Right lobe of liver (tissue), 6 donors: ENCODE results near the gene LIN54. TPM values are rescaled to one million over a fixed set of nuclear protein-coding genes. Genes with fewer than 3 reads are reported as not detected.
"Not testable (repeated sequence)": the region's sequence is repeated elsewhere in the genome, so short reads cannot be mapped to it uniquely, and the experiment has no call there.

Source experiments
- ATAC-seq, 4 donors: fragments of 200-7000 bp; cut with Tn5 transposase; one replicate each; pipeline ENCODE4 v1.9.1; 2020; ENCODE audit warnings: mild to moderate bottlenecking in 4 of 4, moderate library complexity in 4 of 4
- DNase-seq, 3 donors: peaks; one replicate each; pipeline ENCODE4 v3.0.0-alpha.2; 2020
- H3K27ac ChIP-seq, 3 donors: fragments of 200-600 bp; one replicate each; pipeline ENCODE4 v1.8.0; 2022
- H3K27me3 ChIP-seq, 2 donors: fragments of 200-600 bp; one replicate each; pipeline ENCODE4 v1.8.0; 2022
- H3K36me3 ChIP-seq, 4 donors: fragments of 200-600 bp; sonication (generic) in 1 of 4; one replicate each; pipeline versions ENCODE4 v1.5.1 to v1.8.0; 2017 to 2022; ENCODE audit warnings: control low read depth in 1 of 4
- H3K4me1 ChIP-seq, 4 donors: fragments of 200-600 bp; sonication (generic) in 1 of 4; one replicate each; pipeline versions ENCODE4 v1.5.1 to v1.8.0; 2017 to 2022; ENCODE audit warnings: control low read depth in 1 of 4
- H3K4me3 ChIP-seq, 3 donors: fragments of 200-600 bp; one replicate each; pipeline ENCODE4 v1.8.0; 2022
- H3K9me3 ChIP-seq, 4 donors: fragments of 200-600 bp; sonication (generic) in 1 of 4; one replicate each; pipeline versions ENCODE4 v1.5.1 to v1.8.0; 2017 to 2022; ENCODE audit warnings: control low read depth in 1 of 4
- POLR2A ChIP-seq: fragments of 450-650 bp; IDR thresholded peaks from one replicate; pipeline ENCODE4 v1.6.1; 2017; ENCODE audit warnings: antibody characterized with exemption, mild to moderate bottlenecking
- WGBS: methylation state at CpG from one replicate; pipeline ENCODE4 v1.1.6; 2018; ENCODE audit warnings: low coverage, low lambda C conversion rate; ENCODE audit not compliant: insufficient coverage; ENCODE audit errors: missing lambda C conversion rate; 5-methylcytosine and 5-hydroxymethylcytosine counted together
- intact Hi-C, 2 donors: fragments of 100-400 bp; cut with DNase I; formaldehyde crosslinking; loops; one replicate each; pipeline versions ENCODE4 v1.11.2 to v1.14.1; 2022
- total RNA-seq, 6 experiments: library from RNA; depleted of rRNA in 2 of 6; stranded (reverse); fragments of >200 nt in 2 of 6; fragmentation: NEBNext Ultra II Directional in 3 of 6; extraction: Animal tissue kit (Norgen Biotek cat#: 25700) in 3 of 6; gene quantifications; one replicate each; pipeline versions ENCODE4 v1.1.0 to v1.2.4, GENCODE V29; 2016 to 2023
- TF ChIP-seq, protein P1 (sequence below), 4 donors: fragments of 200-600 bp in 3 of 4; fragments of 450-650 bp in 1 of 4; IDR thresholded peaks; one replicate each; pipeline versions ENCODE4 v1.5.1 to v1.8.0; 2016 to 2022; ENCODE audit warnings: antibody characterized with exemption in 4 of 4, mild to moderate bottlenecking in 2 of 4
- donor health status: DM: no; HTN: yes; CAD: no.
- donor health status: DM: no; HTN: no; CAD: no.
- donor health status: DM: no; HTN: no; CAD: no.
- donor health status: DM: no; HTN: yes; CAD: no.
- donor health status: DM: no; HTN: yes; CAD: no.

Gene LIN54
- total RNA-seq, 6 experiments from 2014 or later = 5.4 to 8.1 (median 6.0) TPM

DNA sequence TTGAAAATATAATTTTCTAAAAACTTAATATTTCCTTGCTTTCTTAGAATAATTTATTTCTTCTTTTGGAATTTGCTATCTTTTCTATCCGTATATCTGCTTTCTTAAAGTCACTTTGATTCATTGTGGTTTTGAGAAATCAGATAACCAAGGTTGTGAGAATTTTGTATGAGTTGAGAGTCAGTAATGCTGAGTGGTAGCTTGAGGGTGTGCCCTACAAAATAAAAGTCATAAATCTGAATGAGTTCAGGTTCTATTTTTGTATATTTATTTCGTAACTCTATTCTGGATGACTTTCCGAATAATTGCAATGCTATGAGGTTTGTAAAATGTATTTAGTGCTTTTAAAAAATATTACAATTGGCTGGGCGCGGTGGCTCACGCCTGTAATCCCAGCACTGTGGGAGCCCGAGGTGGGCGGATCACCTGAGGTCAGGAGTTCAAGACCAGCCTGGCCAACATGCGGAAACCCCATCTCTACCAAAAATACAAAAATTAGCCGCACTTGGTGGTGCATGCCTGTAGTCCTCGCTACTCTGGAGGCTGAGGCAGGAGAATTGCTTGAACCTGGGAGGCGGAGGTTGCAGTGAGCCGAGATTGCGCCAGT, 33.3 kb upstream of the LIN54 start:
- DNase-seq = no peak
- ATAC-seq = no peak
- Histone ChIP-seq H3K4me3 (no peak overlapping the region), H3K36me3 (peaks cover 0 to 2% (median 0%) of the 10 kb centered on the region in 4 donors), H3K4me1 (no peaks in the 10 kb centered on the region), H3K27ac (no peak overlapping the region), H3K27me3 (no peaks in the 10 kb centered on the region), H3K9me3 (no peaks in the 10 kb centered on the region)
- TF ChIP-seq POLR2A = no peak
- TF ChIP-seq, protein P1, sequence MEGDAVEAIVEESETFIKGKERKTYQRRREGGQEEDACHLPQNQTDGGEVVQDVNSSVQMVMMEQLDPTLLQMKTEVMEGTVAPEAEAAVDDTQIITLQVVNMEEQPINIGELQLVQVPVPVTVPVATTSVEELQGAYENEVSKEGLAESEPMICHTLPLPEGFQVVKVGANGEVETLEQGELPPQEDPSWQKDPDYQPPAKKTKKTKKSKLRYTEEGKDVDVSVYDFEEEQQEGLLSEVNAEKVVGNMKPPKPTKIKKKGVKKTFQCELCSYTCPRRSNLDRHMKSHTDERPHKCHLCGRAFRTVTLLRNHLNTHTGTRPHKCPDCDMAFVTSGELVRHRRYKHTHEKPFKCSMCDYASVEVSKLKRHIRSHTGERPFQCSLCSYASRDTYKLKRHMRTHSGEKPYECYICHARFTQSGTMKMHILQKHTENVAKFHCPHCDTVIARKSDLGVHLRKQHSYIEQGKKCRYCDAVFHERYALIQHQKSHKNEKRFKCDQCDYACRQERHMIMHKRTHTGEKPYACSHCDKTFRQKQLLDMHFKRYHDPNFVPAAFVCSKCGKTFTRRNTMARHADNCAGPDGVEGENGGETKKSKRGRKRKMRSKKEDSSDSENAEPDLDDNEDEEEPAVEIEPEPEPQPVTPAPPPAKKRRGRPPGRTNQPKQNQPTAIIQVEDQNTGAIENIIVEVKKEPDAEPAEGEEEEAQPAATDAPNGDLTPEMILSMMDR (IDR thresholded peaks at IDR 0.05) = no peak
- intact Hi-C loops = no loop called here
- 91% methylated on average over 14 of the region's 14 CpGs for WGBS

DNA sequence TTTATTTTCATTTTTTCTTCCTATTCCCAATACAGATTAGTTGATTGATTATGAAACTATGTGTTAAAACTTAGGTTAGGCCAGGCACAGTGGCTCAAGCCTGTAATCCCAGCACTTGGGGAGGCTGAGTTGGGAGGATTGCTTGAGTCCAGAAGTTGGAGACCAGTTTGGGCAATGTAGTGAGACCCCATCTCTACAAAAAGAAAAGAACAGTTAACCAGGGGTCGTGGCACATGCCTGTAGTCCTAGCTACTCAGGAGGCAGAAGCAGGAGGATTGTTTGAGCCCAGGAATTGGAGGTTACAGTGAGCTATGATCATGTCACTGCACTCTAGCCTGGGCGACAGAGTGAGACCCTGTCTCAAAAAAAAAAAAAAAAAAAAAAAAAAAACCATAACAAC, 32.5 kb upstream of the LIN54 start:
- WGBS = no CpG with 5 or more reads among the region's 2 CpGs
- H3K27ac ChIP-seq, H3K27me3 ChIP-seq, H3K9me3 ChIP-seq, intact Hi-C loops, ATAC-seq, DNase-seq, H3K36me3 ChIP-seq, H3K4me3 ChIP-seq, H3K4me1 ChIP-seq: not testable (repeated sequence)

DNA sequence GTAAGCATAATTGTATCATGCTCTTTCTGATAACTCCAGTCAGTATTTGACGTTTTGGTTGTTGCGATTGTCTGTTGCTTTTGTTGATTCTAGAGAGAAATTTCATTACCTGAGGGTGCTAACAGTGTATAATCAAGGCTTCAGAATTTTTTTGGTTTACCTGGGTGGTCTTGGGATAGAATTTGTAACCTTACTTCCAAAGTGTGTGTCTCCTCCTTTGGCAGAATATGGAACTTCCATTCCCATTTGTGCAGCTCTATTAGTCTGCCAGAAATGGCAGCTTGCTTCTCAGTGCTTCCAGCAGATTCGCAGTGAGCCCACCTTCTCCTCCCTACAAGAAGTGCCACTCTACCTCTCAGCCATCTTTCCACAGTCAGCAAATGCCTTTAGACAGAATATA, 29.6 kb upstream of the LIN54 start:
- H3K36me3 ChIP-seq = no peaks in the 10 kb centered on the region
- TF ChIP-seq POLR2A = no peak
- TF ChIP-seq, protein P1 (IDR thresholded peaks at IDR 0.05) = no peak
- peaks cover 0 to 15% (median 3%) of the 10 kb centered on the region in 4 donors for H3K4me1 ChIP-seq
- H3K9me3 ChIP-seq = no peaks in the 10 kb centered on the region
- ATAC-seq (no peak), DNase-seq (no peak)
- no peak overlapping the region for H3K27ac ChIP-seq
- WGBS = 94% methylated on average over 3 of the region's 3 CpGs
- no peak overlapping the region for H3K4me3 ChIP-seq
- intact Hi-C loops = no loop called here
- H3K27me3 ChIP-seq = no peaks in the 10 kb centered on the region

DNA sequence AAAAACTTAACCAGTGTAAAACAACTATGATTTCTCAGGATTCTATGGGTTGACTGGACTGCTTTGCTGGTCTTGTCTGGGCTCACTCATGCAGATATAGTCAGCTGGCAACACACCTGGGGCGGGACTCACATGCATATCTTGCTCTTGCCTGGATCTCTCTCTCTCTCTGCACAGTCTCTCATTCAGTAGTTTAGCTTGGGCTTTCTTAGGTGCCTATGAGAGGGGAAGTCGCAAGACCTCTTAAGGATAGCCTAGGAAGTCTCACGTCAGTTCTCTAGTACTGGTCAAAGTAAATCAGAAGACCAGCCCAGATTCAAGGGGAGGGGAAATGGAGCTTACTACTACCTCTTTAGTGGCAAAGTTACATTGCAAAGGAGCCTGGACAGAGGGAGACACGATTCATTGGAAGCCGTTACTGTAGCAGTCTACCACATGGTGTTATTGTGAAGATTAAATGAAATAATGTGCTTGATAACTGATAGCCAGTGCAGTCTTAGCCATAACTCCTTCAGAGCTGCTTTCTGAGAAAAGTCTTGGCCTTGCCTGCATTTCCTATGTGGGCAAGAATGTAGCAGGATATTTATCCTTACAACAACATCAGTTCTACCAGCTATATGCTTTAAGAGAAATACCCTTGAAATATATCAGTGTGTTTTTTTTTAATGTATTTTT, 26.5 kb upstream of the LIN54 start:
- ATAC-seq (no peak), DNase-seq (no peak)
- H3K4me3 ChIP-seq = no peak overlapping the region
- WGBS = 76% methylated on average over 4 of the region's 5 CpGs
- H3K4me1 ChIP-seq = peaks cover 0 to 15% (median 3%) of the 10 kb centered on the region in 4 donors
- H3K27ac ChIP-seq = no peak overlapping the region
- intact Hi-C loops = no loop called here
- H3K36me3 ChIP-seq = no peaks in the 10 kb centered on the region
- TF ChIP-seq POLR2A = no peak
- TF ChIP-seq, protein P1 (IDR thresholded peaks at IDR 0.05) = no peak
- no peaks in the 10 kb centered on the region for H3K27me3 ChIP-seq
- no peaks in the 10 kb centered on the region for H3K9me3 ChIP-seq
